WERI-Rb-1 (cell line): ENCODE measurements around the gene SMPD4.
A peak's percentile ranks its signal among the peaks of the same experiment; 100 is the strongest.
"Not testable (repeated sequence)": the region's sequence is repeated elsewhere in the genome, so short reads cannot be mapped to it uniquely, and the experiment has no call there.

Experiments
- DNase-seq: peaks from one replicate; pipeline ENCODE4 v3.0.0-alpha.2; 2020
- H3K27ac ChIP-seq: fragments of 250-450 bp; sonication (Bioruptor Pico); 2 replicates; pipeline ENCODE4 v1.5.1; 2020; ENCODE audit warnings: mild to moderate bottlenecking, moderate library complexity
- H3K27me3 ChIP-seq: fragments of 250-450 bp; sonication (Bioruptor Pico); 2 replicates; pipeline ENCODE4 v1.5.1; 2021; ENCODE audit warnings: mild to moderate bottlenecking, low read depth, moderate library complexity; ENCODE audit not compliant: insufficient read depth, severe bottlenecking
- H3K36me3 ChIP-seq: fragments of 250-450 bp; sonication (Bioruptor Pico); 2 replicates; pipeline ENCODE4 v1.5.1; 2020; ENCODE audit warnings: mild to moderate bottlenecking, moderate library complexity
- H3K4me3 ChIP-seq: 2 replicates; pipeline ENCODE4 v1.5.1; 2011; ENCODE audit warnings: low read depth, mild to moderate bottlenecking, control low read depth, low read length
- H3K9me3 ChIP-seq: fragments of 250-450 bp; sonication (Bioruptor Pico); 2 replicates; pipeline ENCODE4 v1.5.1; 2021; ENCODE audit warnings: mild to moderate bottlenecking, moderate library complexity; ENCODE audit not compliant: severe bottlenecking
- CTCF ChIP-seq: IDR thresholded peaks from 2 replicates; pipeline ENCODE4 v1.5.1; 2011; ENCODE audit warnings: low read depth, mild to moderate bottlenecking, control low read depth, inconsistent platforms, low read length

Gene SMPD4

GRCh38 chr2:130181325-130181879 is at the start of gene SMPD4:
TSS of gene SMPD4 (minus strand) at chr2:130181602. CDS start at chr2:130176592, 5,010 bp downstream.
- Histone ChIP-seq H3K9me3 (no peaks in the 10 kb centered on the region), H3K4me3 (peak within 1 kb of the TSS; percentile 90), H3K27ac (peak within 1 kb of the TSS; percentile 95), H3K27me3 (no peaks in the 10 kb centered on the region), H3K36me3 (peaks cover 11% of the 10 kb centered on the region)
- DNase-seq, result peak; percentile 97
- no peak for TF ChIP-seq CTCF

GRCh38 chr2:130230907-130231306 is 49.5 kb upstream of the SMPD4 start:
- DNase-seq, H3K4me3 ChIP-seq, H3K9me3 ChIP-seq, H3K27me3 ChIP-seq, H3K27ac ChIP-seq, H3K36me3 ChIP-seq: not testable (repeated sequence)

- H3K4me3 ChIP-seq, H3K9me3 ChIP-seq, H3K27me3 ChIP-seq, DNase-seq, H3K36me3 ChIP-seq, H3K27ac ChIP-seq: not testable (repeated sequence)
Observed at GRCh38 chr2:130230376-130230775, 49.0 kb upstream of the SMPD4 start.

- H3K9me3 ChIP-seq, H3K27me3 ChIP-seq, H3K27ac ChIP-seq, H3K4me3 ChIP-seq, H3K36me3 ChIP-seq, DNase-seq: not testable (repeated sequence)
Observed at GRCh38 chr2:130229161-130229510, 47.7 kb upstream of the SMPD4 start.

GRCh38 chr2:130228467-130229160 is 47.2 kb upstream of the SMPD4 start:
- not testable (repeated sequence) for H3K9me3 ChIP-seq, H3K36me3 ChIP-seq, H3K4me3 ChIP-seq, DNase-seq, H3K27me3 ChIP-seq, H3K27ac ChIP-seq

GRCh38 chr2:130228005-130228404 is 46.6 kb upstream of the SMPD4 start:
- H3K4me3 ChIP-seq, H3K27ac ChIP-seq, H3K36me3 ChIP-seq, H3K9me3 ChIP-seq, H3K27me3 ChIP-seq, DNase-seq: not testable (repeated sequence)

GRCh38 chr2:130222523-130222922 is 41.1 kb upstream of the SMPD4 start:
- H3K9me3 ChIP-seq, DNase-seq, H3K4me3 ChIP-seq, H3K27ac ChIP-seq, H3K36me3 ChIP-seq, H3K27me3 ChIP-seq: not testable (repeated sequence)

- H3K9me3 ChIP-seq, DNase-seq, H3K27me3 ChIP-seq: not testable (repeated sequence)
Observed at GRCh38 chr2:130220505-130220904, 39.1 kb upstream of the SMPD4 start.

GRCh38 chr2:130219147-130219546 is 37.7 kb upstream of the SMPD4 start:
- not testable (repeated sequence) for H3K4me3 ChIP-seq, H3K27me3 ChIP-seq, DNase-seq, H3K36me3 ChIP-seq, H3K27ac ChIP-seq, H3K9me3 ChIP-seq

More at GRCh38 chr2:130220505-130220904, 39.1 kb upstream of the SMPD4 start:
- not testable (repeated sequence) for H3K27ac ChIP-seq, H3K4me3 ChIP-seq, H3K36me3 ChIP-seq

GRCh38 chr2:130207051-130207450 is 25.6 kb upstream of the SMPD4 start:
- not testable (repeated sequence) for H3K4me3 ChIP-seq, H3K36me3 ChIP-seq, H3K27me3 ChIP-seq, DNase-seq, H3K9me3 ChIP-seq, H3K27ac ChIP-seq

- H3K27me3 ChIP-seq, H3K27ac ChIP-seq, H3K9me3 ChIP-seq, DNase-seq, H3K36me3 ChIP-seq, H3K4me3 ChIP-seq: not testable (repeated sequence)
Observed at GRCh38 chr2:130203150-130203549, 21.7 kb upstream of the SMPD4 start.

- H3K4me3 ChIP-seq, H3K27ac ChIP-seq, H3K27me3 ChIP-seq, H3K9me3 ChIP-seq, H3K36me3 ChIP-seq, DNase-seq: not testable (repeated sequence)
Observed at GRCh38 chr2:130202518-130202917, 21.1 kb upstream of the SMPD4 start.
